ENCODE results near the gene IPCEF1. TPM values are rescaled to one million over a fixed set of nuclear protein-coding genes. Genes with fewer than 3 reads are reported as not detected.
"Not testable (repeated sequence)": the region's sequence is repeated elsewhere in the genome, so short reads cannot be mapped to it uniquely, and the experiment has no call there.

IPCEF1 gene
- polyA plus RNA-seq, 1 donor from 2014 or later: 3.9 TPM

DNA sequence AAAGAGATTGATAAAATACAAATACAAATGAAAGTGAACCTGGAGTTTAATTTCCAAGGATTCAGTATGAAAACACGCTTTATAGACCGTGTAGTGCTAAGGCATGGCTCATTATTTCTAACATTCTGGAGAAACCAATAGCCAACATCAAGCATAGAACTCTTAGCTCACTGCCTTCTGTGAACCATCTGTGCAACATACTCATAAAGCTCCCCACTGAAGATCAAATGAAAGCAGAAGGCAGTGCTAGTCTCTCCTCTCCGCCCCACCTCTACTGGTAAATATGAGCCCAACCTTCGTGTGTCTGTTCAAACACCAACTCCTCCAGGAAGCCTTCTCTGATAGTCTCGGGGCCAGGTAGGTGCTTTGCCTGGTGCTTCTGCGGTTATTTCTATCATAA, 153.6 kb downstream of the IPCEF1 start:
- TF ChIP-seq REST (IDR thresholded peaks at IDR 0.05; ENCODE audit: borderline replicate concordance) (no peak), POLR2AphosphoS5 (IDR thresholded peaks at IDR 0.05) (no peak), EP300 (conservative IDR thresholded peaks at IDR 0.05; ENCODE audit: poor library complexity, severe bottlenecking) (no peak), RAD21 (conservative IDR thresholded peaks at IDR 0.05) (no peak), MXI1 (conservative IDR thresholded peaks at IDR 0.05; ENCODE audit: poor library complexity, severe bottlenecking) (no peak), EZH2 (IDR thresholded peaks at IDR 0.05; ENCODE audit: borderline replicate concordance, insufficient read depth, low read length, poor library complexity, severe bottlenecking) (no peak), TAF1 (IDR thresholded peaks at IDR 0.05; ENCODE audit: low read depth) (no peak), SMC3 (conservative IDR thresholded peaks at IDR 0.05; ENCODE audit: poor library complexity) (no peak)
- TF ChIP-seq, protein P1, sequence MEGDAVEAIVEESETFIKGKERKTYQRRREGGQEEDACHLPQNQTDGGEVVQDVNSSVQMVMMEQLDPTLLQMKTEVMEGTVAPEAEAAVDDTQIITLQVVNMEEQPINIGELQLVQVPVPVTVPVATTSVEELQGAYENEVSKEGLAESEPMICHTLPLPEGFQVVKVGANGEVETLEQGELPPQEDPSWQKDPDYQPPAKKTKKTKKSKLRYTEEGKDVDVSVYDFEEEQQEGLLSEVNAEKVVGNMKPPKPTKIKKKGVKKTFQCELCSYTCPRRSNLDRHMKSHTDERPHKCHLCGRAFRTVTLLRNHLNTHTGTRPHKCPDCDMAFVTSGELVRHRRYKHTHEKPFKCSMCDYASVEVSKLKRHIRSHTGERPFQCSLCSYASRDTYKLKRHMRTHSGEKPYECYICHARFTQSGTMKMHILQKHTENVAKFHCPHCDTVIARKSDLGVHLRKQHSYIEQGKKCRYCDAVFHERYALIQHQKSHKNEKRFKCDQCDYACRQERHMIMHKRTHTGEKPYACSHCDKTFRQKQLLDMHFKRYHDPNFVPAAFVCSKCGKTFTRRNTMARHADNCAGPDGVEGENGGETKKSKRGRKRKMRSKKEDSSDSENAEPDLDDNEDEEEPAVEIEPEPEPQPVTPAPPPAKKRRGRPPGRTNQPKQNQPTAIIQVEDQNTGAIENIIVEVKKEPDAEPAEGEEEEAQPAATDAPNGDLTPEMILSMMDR (IDR thresholded peaks at IDR 0.05; ENCODE audit: poor library complexity, severe bottlenecking): no peak
- Histone ChIP-seq H2AFZ (ENCODE audit: low read depth, low read length) (no peak overlapping the region), H3K79me2 (replicated peaks; ENCODE audit: insufficient read depth, low read length) (no peaks in the 10 kb centered on the region), H3K9me3 (ENCODE audit: low read length) (no peaks in the 10 kb centered on the region), H3F3A (ENCODE audit: insufficient read depth, low read length, poor library complexity, severe bottlenecking) (no peaks in the 10 kb centered on the region), H3K27ac (ENCODE audit: low read length) (no peak overlapping the region), H3K9ac (ENCODE audit: low read length) (no peak overlapping the region), H3K36me3 (ENCODE audit: insufficient read depth, low read length) (no peaks in the 10 kb centered on the region), H3K4me3 (ENCODE audit: low read length) (no peak overlapping the region), H3K4me2 (ENCODE audit: low read length) (no peak overlapping the region), H4K20me1 (ENCODE audit: insufficient read depth) (no peaks in the 10 kb centered on the region), H3K9me2 (ENCODE audit: insufficient read depth, low read length) (no peaks in the 10 kb centered on the region), H3K27me3 (ENCODE audit: insufficient read depth, low read depth, low read length) (no peaks in the 10 kb centered on the region)

DNA sequence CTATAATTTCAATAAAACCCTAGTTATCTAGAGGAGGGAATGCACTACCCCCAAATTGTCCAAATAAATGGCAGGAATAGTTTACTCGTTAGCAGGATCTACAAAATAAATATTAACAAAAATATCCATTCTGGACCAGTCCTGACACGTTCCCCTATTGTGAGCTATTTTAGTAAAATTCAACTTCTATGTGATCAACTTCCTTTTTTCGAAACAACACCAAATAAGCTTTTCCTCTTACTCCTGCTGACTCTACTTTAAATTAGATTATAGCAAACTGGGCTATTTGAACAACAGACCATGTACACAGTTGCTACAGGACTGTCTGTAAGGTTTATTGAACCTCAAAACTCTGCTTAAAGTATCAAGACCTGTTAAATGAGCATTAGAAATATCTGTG, 154.3 kb downstream of the IPCEF1 start:
- no peak overlapping the region for H3K9ac ChIP-seq (ENCODE audit: low read length)
- no peaks in the 10 kb centered on the region for H3K36me3 ChIP-seq (ENCODE audit: insufficient read depth, low read length)
- H3K27ac ChIP-seq (ENCODE audit: low read length): no peak overlapping the region
- no peaks in the 10 kb centered on the region for H3K9me3 ChIP-seq (ENCODE audit: low read length)
- H3K27me3 ChIP-seq (ENCODE audit: insufficient read depth, low read depth, low read length): no peaks in the 10 kb centered on the region
- no peak overlapping the region for H3K4me3 ChIP-seq (ENCODE audit: low read length)
- no peaks in the 10 kb centered on the region for H3K79me2 ChIP-seq (replicated peaks; ENCODE audit: insufficient read depth, low read length)
- H3K9me2 ChIP-seq (ENCODE audit: insufficient read depth, low read length): no peaks in the 10 kb centered on the region
- H3K4me2 ChIP-seq (ENCODE audit: low read length): no peak overlapping the region
- no peaks in the 10 kb centered on the region for H4K20me1 ChIP-seq (ENCODE audit: insufficient read depth)
- TF ChIP-seq MXI1 (conservative IDR thresholded peaks at IDR 0.05; ENCODE audit: poor library complexity, severe bottlenecking) (no peak), REST (IDR thresholded peaks at IDR 0.05; ENCODE audit: borderline replicate concordance) (no peak), POLR2AphosphoS5 (IDR thresholded peaks at IDR 0.05) (no peak), SMC3 (conservative IDR thresholded peaks at IDR 0.05; ENCODE audit: poor library complexity) (no peak), TAF1 (IDR thresholded peaks at IDR 0.05; ENCODE audit: low read depth) (no peak), RAD21 (conservative IDR thresholded peaks at IDR 0.05) (no peak), EZH2 (IDR thresholded peaks at IDR 0.05; ENCODE audit: borderline replicate concordance, insufficient read depth, low read length, poor library complexity, severe bottlenecking) (no peak)
- no peaks in the 10 kb centered on the region for H3F3A ChIP-seq (ENCODE audit: insufficient read depth, low read length, poor library complexity, severe bottlenecking)
- no peak overlapping the region for H2AFZ ChIP-seq (ENCODE audit: low read depth, low read length)

- not testable (repeated sequence) for H3K27me3 ChIP-seq (ENCODE audit: insufficient read depth, low read depth, low read length); H3K27ac ChIP-seq (ENCODE audit: low read length); H4K20me1 ChIP-seq (ENCODE audit: insufficient read depth); H3K36me3 ChIP-seq (ENCODE audit: insufficient read depth, low read length); H3K79me2 ChIP-seq (replicated peaks; ENCODE audit: insufficient read depth, low read length); H3K9me3 ChIP-seq (ENCODE audit: low read length); H3K9me2 ChIP-seq (ENCODE audit: insufficient read depth, low read length); H3K9ac ChIP-seq (ENCODE audit: low read length); H3K4me2 ChIP-seq (ENCODE audit: low read length); H3K4me3 ChIP-seq (ENCODE audit: low read length); H2AFZ ChIP-seq (ENCODE audit: low read depth, low read length); H3F3A ChIP-seq (ENCODE audit: insufficient read depth, low read length, poor library complexity, severe bottlenecking)
Observed at GRCh38 chr6:154201688-154202087, 154.9 kb downstream of the IPCEF1 start.
